Cardiac muscle cell (in vitro differentiated cells and primary cell): ENCODE measurements around the gene SGCA. TPM values are rescaled to one million over a fixed set of nuclear protein-coding genes. Genes with fewer than 3 reads are reported as not detected.

Source experiments
- DNase-seq, 2 donors: peaks; one replicate each; pipeline versions ENCODE4 v3.0.0 to v3.0.0-alpha.2; 2010 to 2017; ENCODE audit warnings: low read depth in 1 of 2, low spot score in 1 of 2
- H3K27ac ChIP-seq: fragments of 200-600 bp; sonication (generic); 2 replicates; pipeline ENCODE4 v1.5.1; 2016
- H3K27me3 ChIP-seq: fragments of 200-600 bp; sonication (generic); 2 replicates; pipeline ENCODE4 v1.6.0; 2016; ENCODE audit warnings: control low read depth
- H3K36me3 ChIP-seq: fragments of 200-600 bp; sonication (generic); 2 replicates; pipeline ENCODE4 v1.5.1; 2016; ENCODE audit warnings: control low read depth
- H3K4me1 ChIP-seq: fragments of 200-600 bp; sonication (generic); 2 replicates; pipeline ENCODE4 v1.8.1; 2017; ENCODE audit warnings: low read depth, mild to moderate bottlenecking, mixed run types
- H3K4me3 ChIP-seq: fragments of 200-600 bp; sonication (generic); 2 replicates; pipeline ENCODE4 v1.5.1; 2016; ENCODE audit warnings: mild to moderate bottlenecking
- H3K9me3 ChIP-seq: fragments of 200-600 bp; sonication (generic); 2 replicates; pipeline ENCODE4 v1.5.1; 2017; ENCODE audit warnings: low read depth, mild to moderate bottlenecking, control low read depth
- polyA plus RNA-seq: library from polyadenylated mRNA; unstranded; fragments of >200 nt; fragmentation: Nextera tagmentation; extraction: Ambion mirVana; gene quantifications from 2 replicates; pipeline ENCODE4 v1.2.1, GENCODE V29; 2016
- total RNA-seq: library from RNA; depleted of rRNA; stranded (reverse); fragments of >200 nt; gene quantifications from 2 replicates; pipeline ENCODE4 v1.2.3, GENCODE V29; 2016
- TF ChIP-seq, protein P1 (sequence below): IDR thresholded peaks from 2 replicates; pipeline ENCODE4 v1.5.1; 2012; ENCODE audit warnings: low read depth, mild to moderate bottlenecking, low read length

Gene SGCA
- total and polyA plus RNA-seq, 2 experiments from 2014 or later: 63.3 to 69.9 TPM

DNA sequence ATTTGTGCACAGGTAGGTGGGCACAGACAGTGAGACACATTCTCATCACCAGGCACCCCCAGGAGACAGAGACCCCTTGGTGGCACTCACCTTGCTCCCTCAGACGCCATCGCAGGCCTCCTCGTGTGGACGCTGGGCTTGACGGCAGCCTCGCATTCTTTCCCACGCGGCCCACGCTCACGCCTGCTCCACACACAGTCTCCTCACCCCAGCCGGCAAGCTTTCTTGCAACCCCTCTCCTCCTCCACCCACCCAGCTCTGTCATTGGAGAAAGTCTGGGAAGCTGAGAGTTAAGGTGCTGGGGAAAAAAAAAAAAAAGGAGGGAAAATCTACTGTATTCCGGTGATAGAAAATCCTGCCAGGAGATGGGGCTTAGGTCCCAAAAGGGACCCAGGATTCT, 14.8 kb downstream of the SGCA start:
- no peak overlapping the region for H3K27ac ChIP-seq
- TF ChIP-seq, protein P1, sequence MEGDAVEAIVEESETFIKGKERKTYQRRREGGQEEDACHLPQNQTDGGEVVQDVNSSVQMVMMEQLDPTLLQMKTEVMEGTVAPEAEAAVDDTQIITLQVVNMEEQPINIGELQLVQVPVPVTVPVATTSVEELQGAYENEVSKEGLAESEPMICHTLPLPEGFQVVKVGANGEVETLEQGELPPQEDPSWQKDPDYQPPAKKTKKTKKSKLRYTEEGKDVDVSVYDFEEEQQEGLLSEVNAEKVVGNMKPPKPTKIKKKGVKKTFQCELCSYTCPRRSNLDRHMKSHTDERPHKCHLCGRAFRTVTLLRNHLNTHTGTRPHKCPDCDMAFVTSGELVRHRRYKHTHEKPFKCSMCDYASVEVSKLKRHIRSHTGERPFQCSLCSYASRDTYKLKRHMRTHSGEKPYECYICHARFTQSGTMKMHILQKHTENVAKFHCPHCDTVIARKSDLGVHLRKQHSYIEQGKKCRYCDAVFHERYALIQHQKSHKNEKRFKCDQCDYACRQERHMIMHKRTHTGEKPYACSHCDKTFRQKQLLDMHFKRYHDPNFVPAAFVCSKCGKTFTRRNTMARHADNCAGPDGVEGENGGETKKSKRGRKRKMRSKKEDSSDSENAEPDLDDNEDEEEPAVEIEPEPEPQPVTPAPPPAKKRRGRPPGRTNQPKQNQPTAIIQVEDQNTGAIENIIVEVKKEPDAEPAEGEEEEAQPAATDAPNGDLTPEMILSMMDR: no peak

DNA sequence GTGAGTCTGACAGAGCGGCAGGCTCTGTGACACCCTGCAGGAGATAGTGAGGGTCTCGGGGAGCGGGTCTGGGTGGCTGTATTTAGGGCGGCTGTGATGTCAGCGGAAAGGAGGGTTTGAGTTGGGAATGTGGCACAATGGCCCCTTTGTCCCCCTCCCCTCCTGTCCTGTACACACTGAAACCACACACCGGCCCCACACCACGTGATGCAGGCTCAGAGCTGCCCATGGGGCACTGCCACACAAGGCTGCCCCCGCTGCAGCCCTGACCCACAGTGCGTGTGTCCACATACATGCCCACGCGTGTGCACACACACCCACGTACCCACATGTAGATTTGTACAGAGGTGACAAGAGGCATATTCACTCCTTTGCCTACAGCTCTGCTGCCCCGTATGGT, 15.3 kb downstream of the SGCA start:
- Histone ChIP-seq H3K4me1 (peaks cover 24% of the 10 kb centered on the region), H3K9me3 (no peaks in the 10 kb centered on the region), H3K4me3 (no peak overlapping the region), H3K27ac (no peak overlapping the region), H3K36me3 (peaks cover 6% of the 10 kb centered on the region), H3K27me3 (no peaks in the 10 kb centered on the region)
- no peak for DNase-seq
- TF ChIP-seq, protein P1: no peak

More for the DNA sequence above, 14.8 kb downstream of the SGCA start:
- peaks cover 24% of the 10 kb centered on the region for H3K4me1 ChIP-seq
- H3K9me3 ChIP-seq: no peaks in the 10 kb centered on the region
- H3K36me3 ChIP-seq: peaks cover 3% of the 10 kb centered on the region
- no peaks in the 10 kb centered on the region for H3K27me3 ChIP-seq
- no peak for DNase-seq
- H3K4me3 ChIP-seq: no peak overlapping the region

DNA sequence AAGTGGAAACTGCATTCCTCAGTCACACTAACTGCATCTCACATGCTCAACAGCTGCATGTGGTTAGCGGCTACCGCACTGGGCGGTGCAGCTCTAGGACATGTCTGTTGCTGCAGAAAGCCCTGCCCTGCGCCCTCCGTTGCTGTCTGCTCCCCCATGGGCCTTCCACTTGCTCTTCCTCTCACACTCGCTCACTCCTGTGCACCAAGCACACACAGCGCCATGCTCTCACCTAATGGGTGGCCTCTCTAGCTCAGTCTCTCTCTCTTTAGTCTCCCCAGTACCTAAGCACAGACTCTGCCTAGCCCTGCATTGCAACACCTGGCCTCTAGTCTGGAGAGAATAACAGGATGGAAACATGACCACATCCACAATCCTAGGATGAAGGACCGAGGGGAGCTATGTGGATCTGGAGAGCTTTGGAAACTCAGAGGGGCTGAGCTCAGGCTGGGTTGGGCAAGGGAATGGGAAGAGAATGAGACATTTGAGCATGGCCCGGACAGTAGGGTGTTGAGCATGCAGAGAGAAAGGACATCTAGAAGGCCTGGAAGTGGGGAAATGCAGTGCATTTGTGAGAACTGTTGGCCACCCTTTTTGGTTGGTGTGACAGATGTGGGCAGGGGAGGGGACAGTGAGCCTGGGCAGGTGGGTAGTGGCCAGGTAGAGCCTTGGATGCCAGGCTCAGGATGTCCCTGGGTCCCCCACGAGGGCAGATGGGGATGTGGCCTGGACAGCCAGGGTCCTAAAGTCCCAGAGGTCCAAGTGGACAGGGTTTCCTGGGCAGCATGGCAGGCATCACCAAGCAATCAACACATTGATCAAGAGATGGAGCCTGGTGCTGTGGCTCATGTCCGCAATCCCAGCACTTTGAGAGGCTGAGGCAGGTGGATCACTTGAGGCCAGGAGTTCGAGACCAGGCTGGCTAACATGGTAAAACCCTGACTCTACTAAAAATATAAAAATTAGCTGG, 16.1 kb downstream of the SGCA start:
- peak in 1 of 2 donors; percentile 68 for DNase-seq
- peaks cover 24% of the 10 kb centered on the region for H3K4me1 ChIP-seq
- no peak overlapping the region for H3K27ac ChIP-seq
- H3K27me3 ChIP-seq: no peaks in the 10 kb centered on the region
- TF ChIP-seq, protein P1: no peak
- no peak overlapping the region for H3K4me3 ChIP-seq
- no peaks in the 10 kb centered on the region for H3K9me3 ChIP-seq
- peaks cover 13% of the 10 kb centered on the region for H3K36me3 ChIP-seq

DNA sequence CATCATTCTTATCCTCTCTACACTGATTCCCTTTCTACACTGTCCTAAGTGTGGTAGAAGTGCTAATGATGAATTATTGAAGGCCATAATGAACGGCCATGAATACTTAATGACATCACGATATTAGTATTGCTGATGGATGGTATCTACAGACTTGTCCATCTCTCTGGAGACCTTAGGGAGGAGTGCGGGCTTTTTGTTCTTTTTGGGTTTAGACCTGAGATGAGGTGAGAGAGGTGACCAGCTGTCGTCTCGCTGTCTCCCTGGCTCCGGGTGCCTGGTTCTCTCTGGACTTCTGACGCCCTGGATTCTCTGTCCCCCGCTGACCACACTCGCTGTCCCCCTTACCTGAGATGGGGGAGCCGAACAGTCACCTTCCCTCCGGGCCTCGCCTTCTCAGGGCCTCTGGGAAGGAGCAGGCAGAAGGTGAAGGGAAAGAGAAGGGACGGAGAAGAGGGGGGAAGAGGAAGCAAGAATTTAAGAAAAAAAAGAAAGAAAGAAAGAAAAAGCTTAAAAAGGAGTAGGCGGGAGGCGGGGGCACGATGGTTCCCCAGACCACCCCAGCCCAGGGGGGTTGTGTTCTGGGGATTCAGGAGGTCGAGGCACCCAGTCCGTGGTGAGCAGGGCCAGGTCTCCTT, 17.1 kb downstream of the SGCA start:
- H3K36me3 ChIP-seq: peaks cover 15% of the 10 kb centered on the region
- peaks cover 18% of the 10 kb centered on the region for H3K4me1 ChIP-seq
- no peaks in the 10 kb centered on the region for H3K9me3 ChIP-seq
- H3K27ac ChIP-seq: no peak overlapping the region
- DNase-seq: peak in 1 of 2 donors; percentile 35
- H3K4me3 ChIP-seq: no peak overlapping the region
- H3K27me3 ChIP-seq: no peaks in the 10 kb centered on the region
- TF ChIP-seq, protein P1: no peak

DNA sequence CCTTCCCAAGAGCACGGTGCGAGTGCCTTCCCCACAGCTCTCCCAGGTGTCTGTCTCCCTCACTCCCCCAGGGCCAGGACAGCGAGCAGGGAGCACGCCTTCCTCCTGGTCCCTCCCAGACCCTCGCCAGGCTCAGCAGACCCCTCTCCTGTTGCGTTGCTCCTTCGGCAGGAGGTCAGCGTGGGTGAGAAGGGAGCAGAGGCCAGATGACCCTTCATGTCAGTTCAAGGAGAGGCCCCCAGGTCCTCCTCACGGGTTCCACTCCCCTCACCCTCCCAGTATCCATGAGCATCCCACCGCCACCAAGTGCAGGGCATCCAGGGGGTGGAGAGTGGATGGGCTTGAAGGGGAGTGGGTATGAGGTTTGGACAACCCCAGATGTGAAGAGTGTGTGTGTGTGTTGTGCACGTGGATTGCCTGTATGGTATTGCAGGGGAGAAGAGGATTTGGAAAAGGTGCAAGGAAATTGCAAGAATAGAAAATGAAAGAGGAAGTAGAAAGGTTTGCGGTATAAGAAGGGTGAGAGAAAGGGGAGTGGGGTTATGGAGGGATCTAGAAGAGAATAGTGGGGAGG, 17.7 kb downstream of the SGCA start:
- no peak overlapping the region for H3K4me3 ChIP-seq
- H3K9me3 ChIP-seq: no peaks in the 10 kb centered on the region
- H3K4me1 ChIP-seq: peaks cover 12% of the 10 kb centered on the region
- no peak overlapping the region for H3K27ac ChIP-seq
- H3K27me3 ChIP-seq: no peaks in the 10 kb centered on the region
- H3K36me3 ChIP-seq: peaks cover 18% of the 10 kb centered on the region
- DNase-seq: peak in 1 of 2 donors; percentile 53
- TF ChIP-seq, protein P1: no peak
